HG02642 (cell line): Measurements from ENCODE around the gene AREG.

Source experiments
- ATAC-seq: cut with Tn5 transposase; IDR thresholded peaks from one replicate; pipeline ENCODE4 v1.9.1; 2021; ENCODE audit warnings: mild to moderate bottlenecking; ENCODE audit not compliant: unreplicated experiment, poor library complexity

AREG gene

DNA sequence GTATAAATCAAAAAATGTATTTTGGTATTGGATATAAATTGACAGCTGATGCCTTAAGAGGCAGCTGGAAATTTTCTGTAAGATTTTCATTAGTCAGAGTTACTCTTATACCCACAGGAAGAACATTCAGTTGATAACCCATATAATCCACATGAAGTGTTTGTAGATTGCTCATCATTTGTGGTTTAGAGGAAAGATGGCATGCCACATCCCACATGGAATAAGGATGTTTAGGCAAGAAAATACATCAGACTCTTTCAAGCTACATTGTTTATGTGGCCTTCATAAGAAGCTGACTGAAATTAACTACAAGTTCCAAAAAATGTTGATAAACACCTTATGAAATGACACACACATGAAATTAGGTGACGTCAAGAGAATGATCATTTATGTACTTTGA lies 56.6 kb downstream of the AREG start:
- ATAC-seq, result no peak

DNA sequence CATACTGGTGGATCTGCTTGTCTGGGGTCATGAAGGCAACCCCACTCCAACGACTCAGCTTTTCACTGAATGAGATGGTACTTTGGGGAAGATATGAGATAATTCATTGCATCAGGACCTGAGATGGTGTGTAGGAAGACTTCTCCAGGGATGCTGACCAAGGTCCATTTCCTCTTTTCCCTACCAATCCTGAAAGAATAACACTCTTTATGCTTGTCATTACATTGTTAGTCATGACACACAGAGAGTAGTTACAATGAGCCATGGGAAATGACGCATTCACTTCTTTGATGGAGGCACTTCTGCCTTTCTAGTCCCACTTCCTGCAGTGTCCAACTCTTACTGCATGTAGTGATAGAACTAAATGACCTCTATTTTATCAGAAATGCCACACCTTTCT lies 58.6 kb downstream of the AREG start:
- ATAC-seq, result no peak

DNA sequence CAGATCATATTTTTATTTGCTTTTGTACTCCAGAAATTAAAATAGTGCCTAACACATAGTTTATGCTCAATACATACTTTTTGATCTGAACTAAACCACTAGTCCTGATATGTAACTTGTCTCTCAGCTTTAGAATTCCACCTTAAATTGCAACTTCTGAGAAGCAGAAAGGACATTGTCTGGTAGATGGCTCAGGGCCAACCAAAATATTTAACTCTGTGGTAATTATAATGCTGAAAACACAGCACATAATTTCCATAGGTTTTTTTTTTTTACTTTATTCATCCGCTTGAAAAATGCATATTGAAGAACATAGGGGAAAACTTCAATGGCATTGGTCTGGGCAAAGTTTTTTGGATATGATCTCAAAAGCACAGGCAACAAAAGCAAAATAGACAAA lies 59.3 kb downstream of the AREG start:
- ATAC-seq, result no peak
